ENCODE data around the gene IMPDH2. TPM values are rescaled to one million over a fixed set of nuclear protein-coding genes. Genes with fewer than 3 reads are reported as not detected.

IMPDH2 gene
- total and polyA plus RNA-seq, 10 of the 15 experiments (the other 5 are each of a cell fraction or from before 2014, with no cell fraction given): 190 to 424 (median 345) TPM

DNA sequence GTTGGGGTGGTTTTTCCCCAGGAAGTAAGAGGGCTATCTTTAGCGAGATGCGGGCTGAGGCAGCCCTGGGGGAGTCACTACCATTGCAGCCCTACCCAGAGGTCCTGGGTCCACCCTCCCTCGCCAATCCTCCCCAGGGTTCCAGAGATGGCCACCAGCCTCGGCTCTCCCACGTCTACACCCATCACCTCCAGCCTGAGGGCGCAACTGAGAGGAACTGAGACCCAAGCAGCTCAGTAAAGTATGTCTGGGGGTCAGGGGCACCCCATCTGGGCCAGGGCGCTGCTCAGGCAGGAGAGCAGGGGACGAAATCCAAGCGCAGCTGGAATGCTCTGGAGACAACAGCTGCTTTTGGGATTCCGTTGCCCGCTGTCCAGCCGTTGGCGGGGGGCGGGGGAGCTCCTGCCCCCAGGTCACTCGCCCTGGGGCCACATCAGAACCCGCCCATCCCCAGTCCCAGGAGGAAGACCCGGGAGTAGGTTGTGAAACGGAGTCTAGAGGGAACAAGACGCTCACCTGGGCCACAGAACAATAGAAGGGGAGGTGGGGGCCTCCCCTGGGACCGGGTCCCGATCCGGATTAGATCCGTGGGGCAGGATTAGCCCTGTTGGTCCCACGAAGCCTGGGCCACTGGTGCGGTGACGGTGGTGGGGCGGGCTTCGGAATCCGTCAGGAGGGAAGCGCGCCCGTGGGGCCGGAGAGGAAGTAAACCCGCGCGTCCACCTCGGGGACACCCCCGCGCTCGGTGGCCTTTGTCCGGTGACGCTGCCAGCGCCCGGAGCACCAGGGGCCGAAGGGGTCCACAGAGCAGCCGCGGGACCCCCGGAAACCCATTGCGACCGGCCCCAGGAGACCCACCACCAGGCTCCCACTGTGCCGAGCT is 8.6 kb downstream of the IMPDH2 start (continued):
- TF ChIP-seq TCF12 (IDR thresholded peaks at IDR 0.05; ENCODE audit: low read depth, low read length) (0 out of 2 replicates have a peak, but pooled peaks have one; percentile 7), TBL1XR1 (IDR thresholded peaks at IDR 0.05; ENCODE audit: low read depth, low read length) (no peak; the same call in 1 of the 2 replicates), EED (IDR thresholded peaks at IDR 0.05; ENCODE audit: low read depth) (0 out of 2 replicates have a peak, but pooled peaks have one; percentile 13), BACH1 (IDR thresholded peaks at IDR 0.05; ENCODE audit: borderline replicate concordance) (peak; percentile 6; the same call in 1 of the 2 replicates), NFYB (IDR thresholded peaks at IDR 0.05; ENCODE audit: insufficient read depth, low read depth, low read length) (no peak), IKZF2 (IDR thresholded peaks at IDR 0.05) (peak; percentile 25 to 38; a peak in 1 of 4 replicates), SMAD1 (IDR thresholded peaks at IDR 0.05; ENCODE audit: low read depth, partially characterized antibody) (no peak), NBN (IDR thresholded peaks at IDR 0.05) (no peak), HCFC1 (IDR thresholded peaks at IDR 0.05; ENCODE audit: low read length) (no peak), POLR2A (IDR thresholded peaks at IDR 0.05; ENCODE audit: low read depth, low read length) (no peak), TCF3 (IDR thresholded peaks at IDR 0.05; ENCODE audit: borderline replicate concordance, insufficient read depth, low read depth, low read length) (0 out of 2 replicates have a peak, but pooled peaks have one; percentile 8), RB1 (IDR thresholded peaks at IDR 0.05; ENCODE audit: borderline replicate concordance) (no peak), SP1 (IDR thresholded peaks at IDR 0.05; ENCODE audit: low read depth, low read length) (no peak), TARDBP (IDR thresholded peaks at IDR 0.05; ENCODE audit: borderline replicate concordance) (no peak), POLR2AphosphoS2 (IDR thresholded peaks at IDR 0.05; ENCODE audit: low read depth, low read length) (no peak), SMAD5 (IDR thresholded peaks at IDR 0.05; ENCODE audit: low read depth) (peak; percentile 2; the same call in 1 of the 2 replicates)
- TF ChIP-seq, protein P1, sequence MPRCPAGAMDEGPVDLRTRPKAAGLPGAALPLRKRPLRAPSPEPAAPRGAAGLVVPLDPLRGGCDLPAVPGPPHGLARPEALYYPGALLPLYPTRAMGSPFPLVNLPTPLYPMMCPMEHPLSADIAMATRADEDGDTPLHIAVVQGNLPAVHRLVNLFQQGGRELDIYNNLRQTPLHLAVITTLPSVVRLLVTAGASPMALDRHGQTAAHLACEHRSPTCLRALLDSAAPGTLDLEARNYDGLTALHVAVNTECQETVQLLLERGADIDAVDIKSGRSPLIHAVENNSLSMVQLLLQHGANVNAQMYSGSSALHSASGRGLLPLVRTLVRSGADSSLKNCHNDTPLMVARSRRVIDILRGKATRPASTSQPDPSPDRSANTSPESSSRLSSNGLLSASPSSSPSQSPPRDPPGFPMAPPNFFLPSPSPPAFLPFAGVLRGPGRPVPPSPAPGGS (IDR thresholded peaks at IDR 0.05; ENCODE audit: borderline replicate concordance, insufficient read depth, low read depth, low read length, poor library complexity, severe bottlenecking): no peak
- TF ChIP-seq, protein P2, sequence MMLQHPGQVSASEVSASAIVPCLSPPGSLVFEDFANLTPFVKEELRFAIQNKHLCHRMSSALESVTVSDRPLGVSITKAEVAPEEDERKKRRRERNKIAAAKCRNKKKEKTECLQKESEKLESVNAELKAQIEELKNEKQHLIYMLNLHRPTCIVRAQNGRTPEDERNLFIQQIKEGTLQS (IDR thresholded peaks at IDR 0.05; ENCODE audit: borderline replicate concordance, extremely low read depth, low read depth, low read length): no peak
- TF ChIP-seq, protein P3, sequence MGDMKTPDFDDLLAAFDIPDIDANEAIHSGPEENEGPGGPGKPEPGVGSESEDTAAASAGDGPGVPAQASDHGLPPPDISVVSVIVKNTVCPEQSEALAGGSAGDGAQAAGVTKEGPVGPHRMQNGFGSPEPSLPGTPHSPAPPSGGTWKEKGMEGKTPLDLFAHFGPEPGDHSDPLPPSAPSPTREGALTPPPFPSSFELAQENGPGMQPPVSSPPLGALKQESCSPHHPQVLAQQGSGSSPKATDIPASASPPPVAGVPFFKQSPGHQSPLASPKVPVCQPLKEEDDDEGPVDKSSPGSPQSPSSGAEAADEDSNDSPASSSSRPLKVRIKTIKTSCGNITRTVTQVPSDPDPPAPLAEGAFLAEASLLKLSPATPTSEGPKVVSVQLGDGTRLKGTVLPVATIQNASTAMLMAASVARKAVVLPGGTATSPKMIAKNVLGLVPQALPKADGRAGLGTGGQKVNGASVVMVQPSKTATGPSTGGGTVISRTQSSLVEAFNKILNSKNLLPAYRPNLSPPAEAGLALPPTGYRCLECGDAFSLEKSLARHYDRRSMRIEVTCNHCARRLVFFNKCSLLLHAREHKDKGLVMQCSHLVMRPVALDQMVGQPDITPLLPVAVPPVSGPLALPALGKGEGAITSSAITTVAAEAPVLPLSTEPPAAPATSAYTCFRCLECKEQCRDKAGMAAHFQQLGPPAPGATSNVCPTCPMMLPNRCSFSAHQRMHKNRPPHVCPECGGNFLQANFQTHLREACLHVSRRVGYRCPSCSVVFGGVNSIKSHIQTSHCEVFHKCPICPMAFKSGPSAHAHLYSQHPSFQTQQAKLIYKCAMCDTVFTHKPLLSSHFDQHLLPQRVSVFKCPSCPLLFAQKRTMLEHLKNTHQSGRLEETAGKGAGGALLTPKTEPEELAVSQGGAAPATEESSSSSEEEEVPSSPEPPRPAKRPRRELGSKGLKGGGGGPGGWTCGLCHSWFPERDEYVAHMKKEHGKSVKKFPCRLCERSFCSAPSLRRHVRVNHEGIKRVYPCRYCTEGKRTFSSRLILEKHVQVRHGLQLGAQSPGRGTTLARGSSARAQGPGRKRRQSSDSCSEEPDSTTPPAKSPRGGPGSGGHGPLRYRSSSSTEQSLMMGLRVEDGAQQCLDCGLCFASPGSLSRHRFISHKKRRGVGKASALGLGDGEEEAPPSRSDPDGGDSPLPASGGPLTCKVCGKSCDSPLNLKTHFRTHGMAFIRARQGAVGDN (IDR thresholded peaks at IDR 0.05): 0 out of 2 replicates have a peak, but pooled peaks have one; percentile 9
- TF ChIP-seq, protein P4, sequence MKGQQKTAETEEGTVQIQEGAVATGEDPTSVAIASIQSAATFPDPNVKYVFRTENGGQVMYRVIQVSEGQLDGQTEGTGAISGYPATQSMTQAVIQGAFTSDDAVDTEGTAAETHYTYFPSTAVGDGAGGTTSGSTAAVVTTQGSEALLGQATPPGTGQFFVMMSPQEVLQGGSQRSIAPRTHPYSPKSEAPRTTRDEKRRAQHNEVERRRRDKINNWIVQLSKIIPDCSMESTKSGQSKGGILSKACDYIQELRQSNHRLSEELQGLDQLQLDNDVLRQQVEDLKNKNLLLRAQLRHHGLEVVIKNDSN (IDR thresholded peaks at IDR 0.05; ENCODE audit: borderline replicate concordance, extremely low read length, insufficient read depth, low read depth, low read length): no peak
- TF ChIP-seq, protein P5, sequence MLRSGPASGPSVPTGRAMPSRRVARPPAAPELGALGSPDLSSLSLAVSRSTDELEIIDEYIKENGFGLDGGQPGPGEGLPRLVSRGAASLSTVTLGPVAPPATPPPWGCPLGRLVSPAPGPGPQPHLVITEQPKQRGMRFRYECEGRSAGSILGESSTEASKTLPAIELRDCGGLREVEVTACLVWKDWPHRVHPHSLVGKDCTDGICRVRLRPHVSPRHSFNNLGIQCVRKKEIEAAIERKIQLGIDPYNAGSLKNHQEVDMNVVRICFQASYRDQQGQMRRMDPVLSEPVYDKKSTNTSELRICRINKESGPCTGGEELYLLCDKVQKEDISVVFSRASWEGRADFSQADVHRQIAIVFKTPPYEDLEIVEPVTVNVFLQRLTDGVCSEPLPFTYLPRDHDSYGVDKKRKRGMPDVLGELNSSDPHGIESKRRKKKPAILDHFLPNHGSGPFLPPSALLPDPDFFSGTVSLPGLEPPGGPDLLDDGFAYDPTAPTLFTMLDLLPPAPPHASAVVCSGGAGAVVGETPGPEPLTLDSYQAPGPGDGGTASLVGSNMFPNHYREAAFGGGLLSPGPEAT (IDR thresholded peaks at IDR 0.05; ENCODE audit: low read depth): 0 out of 2 replicates have a peak, but pooled peaks have one; percentile 17

Measured in GM12878 (cell line).